ENCODE measurements around the gene SOX10. TPM values are rescaled to one million over a fixed set of nuclear protein-coding genes. Genes with fewer than 3 reads are reported as not detected.

The SOX10 gene
- total and polyA plus RNA-seq, 2 of the 4 experiments (the other 2 are of a cell fraction): not detected

GRCh38 chr22:38029370-38029769, 45.0 kb upstream of the SOX10 start:
- Histone ChIP-seq H4K5ac (ENCODE audit: low read depth, low read length) (no peak overlapping the region), H3K27ac (ENCODE audit: insufficient read depth, low read length) (no peak overlapping the region), H3K36me3 (ENCODE audit: control insufficient read depth, insufficient read depth, low read length) (no peaks in the 10 kb centered on the region), H2BK120ac (ENCODE audit: low read depth, low read length) (no peak overlapping the region), H3K79me1 (ENCODE audit: low read depth in 1 of 2, low read length in 2 of 2) (no peaks in the 10 kb centered on the region; a peak in 1 of 4 replicates), H3K27me3 (ENCODE audit: control insufficient read depth, insufficient read depth, low read length) (peaks cover 23% of the 10 kb centered on the region), H3K4me2 (ENCODE audit: low read depth, low read length) (no peak overlapping the region), H4K8ac (ENCODE audit: low read depth in 2 of 2, low read length in 2 of 2) (no peak overlapping the region), H3K56ac (ENCODE audit: extremely low read depth, insufficient read depth, low read length) (no peak overlapping the region), H2BK20ac (ENCODE audit: low read depth, low read length) (no peak overlapping the region), H3K4me3 (ENCODE audit: insufficient read depth, low read depth, low read length) (no peak overlapping the region), H2BK15ac (ENCODE audit: low read depth, low read length) (no peak overlapping the region), H4K91ac (ENCODE audit: insufficient read depth, low read depth, low read length) (no peak overlapping the region), H2AFZ (replicated peaks; ENCODE audit: low read length, poor library complexity) (peak overlapping the region; percentile 49), H2BK5ac (ENCODE audit: low read depth, low read length, poor library complexity, severe bottlenecking) (no peak overlapping the region), H3K4me1 (ENCODE audit: control insufficient read depth, insufficient read depth, low read length) (peaks cover 18% of the 10 kb centered on the region), H3K9me3 (ENCODE audit: control insufficient read depth, insufficient read depth, low read length) (no peaks in the 10 kb centered on the region), H3K9ac (ENCODE audit: low read depth, low read length) (no peak overlapping the region), H2AK5ac (ENCODE audit: low read depth, low read length) (no peak overlapping the region), H3K18ac (ENCODE audit: low read depth, low read length) (no peak overlapping the region), H3K9me1 (ENCODE audit: insufficient read depth, low read length) (peaks cover 10% of the 10 kb centered on the region), H3K23ac (ENCODE audit: low read depth, low read length) (no peak overlapping the region; the same call in 1 of the 2 replicates), H3K4ac (ENCODE audit: low read depth, low read length) (no peak overlapping the region), H2AK9ac (replicated peaks; ENCODE audit: low read depth, low read length, poor library complexity) (peak overlapping the region; percentile 55), H4K20me1 (ENCODE audit: insufficient read depth, low read length) (no peaks in the 10 kb centered on the region), H3K14ac (replicated peaks; ENCODE audit: low read depth, low read length) (no peak overlapping the region)
- ChIA-PET POLR2A (ENCODE audit: unreplicated experiment) (no interaction called here), CTCF (no interaction called here)
- no peak for ATAC-seq (ENCODE audit: low read depth)
- intact Hi-C loops (cut with micrococcal nuclease): no loop called here
- dilution Hi-C loops (cut with HindIII; ENCODE audit: low sequenced_read_pairs, unreplicated experiment): no loop called here
- no peak for DNase-seq
- BruUV-seq (replicated peaks): no TSS peak
- TF ChIP-seq RCOR1 (IDR thresholded peaks at IDR 0.05; ENCODE audit: insufficient replicate concordance, low read length) (no peak), MXI1 (IDR thresholded peaks at IDR 0.05; ENCODE audit: borderline replicate concordance, low read depth, low read length) (no peak), USF2 (IDR thresholded peaks at IDR 0.05; ENCODE audit: low read depth, low read length) (no peak), CHD1 (IDR thresholded peaks at IDR 0.05; ENCODE audit: low read depth, low read length) (no peak), MAFK (IDR thresholded peaks at IDR 0.05; ENCODE audit: low read depth, low read length) (no peak), RFX5 (IDR thresholded peaks at IDR 0.05; ENCODE audit: low read depth, low read length) (no peak)
- in situ Hi-C loops (cut with MboI; ENCODE audit: low sequenced_read_pairs): no loop called here
